ENCODE measurements around the gene OR1C1. TPM values are rescaled to one million over a fixed set of nuclear protein-coding genes. Genes with fewer than 3 reads are reported as not detected.
"Not testable (repeated sequence)": the region's sequence is repeated elsewhere in the genome, so short reads cannot be mapped to it uniquely, and the experiment has no call there.

The OR1C1 gene
- total and polyA plus RNA-seq, 12 donors, result not detected

- DNase-seq (no peak), ATAC-seq (no peak)
- Histone ChIP-seq H3K27me3 (no peaks in the 10 kb centered on the region), H3K4me3 (no peak within 1 kb of the TSS), H3K4me1 (no peaks in the 10 kb centered on the region), H3K9me3 (peaks cover 0 to 38% (median 7%) of the 10 kb centered on the region in 11 donors), H3K36me3 (no peaks in the 10 kb centered on the region), H3K27ac (no peak within 1 kb of the TSS)
- intact Hi-C loops (cut with DNase I), result no loop called here
- TF ChIP-seq CTCF (IDR thresholded peaks at IDR 0.05), result no peak
- WGBS, 2 donors, result 89 to 90% methylated on average over 2 of the region's 2 CpGs
Measured at GRCh38 chr1:247748041-247748440, 12.3 kb downstream of the OR1C1 start, which contains the start of gene OR14A2. TSS of gene OR14A2 (minus strand) at chr1:247748141.

GRCh38 chr1:247747616-247748015, 12.7 kb downstream of the OR1C1 start:
- H3K36me3 ChIP-seq, result no peaks in the 10 kb centered on the region
- DNase-seq (no peak), ATAC-seq (no peak)
- intact Hi-C loops (cut with DNase I), result no loop called here
- TF ChIP-seq CTCF (IDR thresholded peaks at IDR 0.05), result no peak
- no peak overlapping the region for H3K27ac ChIP-seq
- 85 to 87% methylated on average over 7 of the region's 7 CpGs for WGBS, 2 donors
- no peak overlapping the region for H3K4me3 ChIP-seq
- H3K27me3 ChIP-seq, result no peaks in the 10 kb centered on the region
- peaks cover 0 to 38% (median 7%) of the 10 kb centered on the region in 11 donors for H3K9me3 ChIP-seq
- H3K4me1 ChIP-seq, result no peaks in the 10 kb centered on the region

DNA sequence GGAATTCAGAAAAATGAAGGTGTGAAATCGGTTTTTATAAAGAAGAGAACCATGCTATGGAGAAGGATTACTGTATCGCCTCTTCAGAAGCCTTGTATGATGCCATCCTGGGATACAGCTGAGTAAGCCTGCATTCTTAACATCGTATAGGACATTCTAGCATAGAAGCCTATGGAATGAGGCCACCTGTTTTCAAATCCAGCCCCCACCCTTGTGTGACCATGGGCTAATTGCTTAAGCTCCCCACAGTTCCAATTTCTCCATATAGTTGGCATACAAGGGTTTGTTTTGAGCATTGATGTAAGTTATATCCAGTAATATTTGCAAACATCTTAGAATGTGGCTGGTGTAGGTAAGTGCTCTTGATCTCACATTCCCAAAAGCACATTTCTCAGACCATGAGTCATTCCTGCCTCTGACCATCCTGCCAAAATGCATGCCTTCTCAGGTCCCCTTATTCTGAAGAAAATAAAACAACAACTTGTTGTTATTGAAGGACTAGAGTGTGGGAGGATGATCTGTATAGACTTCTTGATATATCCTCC, 13.9 kb downstream of the OR1C1 start:
- Histone ChIP-seq H3K27me3 (no peaks in the 10 kb centered on the region), H3K9me3 (peaks cover 0 to 32% (median 5%) of the 10 kb centered on the region in 11 donors), H3K36me3 (no peaks in the 10 kb centered on the region), H3K27ac (no peak overlapping the region), H3K4me1 (no peaks in the 10 kb centered on the region), H3K4me3 (no peak overlapping the region)
- TF ChIP-seq CTCF (IDR thresholded peaks at IDR 0.05), result no peak
- DNase-seq (no peak), ATAC-seq (no peak)
- 72 to 77% methylated on average over 3 of the region's 3 CpGs for WGBS, 2 donors
- intact Hi-C loops (cut with DNase I), result no loop called here

- WGBS, 2 donors, result 39 to 41% methylated on average over 3 of the region's 3 CpGs
- ATAC-seq; H3K27me3 ChIP-seq; H3K4me1 ChIP-seq; H3K9me3 ChIP-seq; H3K4me3 ChIP-seq; DNase-seq; H3K36me3 ChIP-seq; intact Hi-C loops (cut with DNase I); H3K27ac ChIP-seq: not testable (repeated sequence)
Measured at GRCh38 chr1:247742215-247742760, 18.1 kb downstream of the OR1C1 start.

- Histone ChIP-seq H3K9me3 (peaks cover 0 to 3% (median 0%) of the 10 kb centered on the region in 11 donors), H3K27ac (no peak overlapping the region), H3K27me3 (no peaks in the 10 kb centered on the region), H3K4me1 (no peaks in the 10 kb centered on the region), H3K4me3 (no peak overlapping the region), H3K36me3 (no peaks in the 10 kb centered on the region)
- TF ChIP-seq CTCF (IDR thresholded peaks at IDR 0.05), result no peak
- intact Hi-C loops (cut with DNase I), result no loop called here
- 74 to 78% methylated on average over 5 of the region's 5 CpGs for WGBS, 2 donors
- no peak for ATAC-seq
- no peak for DNase-seq
Measured at GRCh38 chr1:247741756-247742155, 18.6 kb downstream of the OR1C1 start.
